H1 (cell line): ENCODE results near the gene ARF3. TPM values are rescaled to one million over a fixed set of nuclear protein-coding genes. Genes with fewer than 3 reads are reported as not detected.

ENCODE experiments used
- CTCF ChIA-PET: fragments of 300-600 bp; sonication (Branson Sonifier 250); formaldehyde crosslinking; loops from one replicate; lab custom pipeline; 2021; ENCODE audit not compliant: partially characterized antibody; lab: Charles Lee
- POLR2A ChIA-PET: fragments of 300-600 bp; sonication (Branson Sonifier 250); formaldehyde crosslinking; loops from one replicate; lab custom pipeline; 2021; ENCODE audit warnings: inconsistent platforms; ENCODE audit not compliant: partially characterized antibody; lab: Charles Lee
- DNase-seq, 2 experiments: peaks; one replicate each; pipeline versions ENCODE4 v3.0.0 to v3.0.0-alpha.2; 2010 to 2022; ENCODE audit warnings: low spot score in 2 of 2, low read depth in 1 of 2, mixed read lengths in 1 of 2
- FAIRE-seq: peaks from 2 replicates; lab custom pipeline; 2011; peaks lifted over from hg19 to GRCh38; lab: Jason Lieb, UNC
- H2AFZ ChIP-seq: 2 replicates; pipeline ENCODE4 v1.8.1; 2012; ENCODE audit warnings: low read length, inconsistent platforms
- H2AK5ac ChIP-seq: 2 replicates; pipeline ENCODE4 v1.6.1; 2013; ENCODE audit warnings: low read depth, low read length
- H2BK120ac ChIP-seq: replicated peaks from 2 replicates; pipeline ENCODE3; 2013; ENCODE audit warnings: low read depth, low read length, inconsistent platforms
- H2BK12ac ChIP-seq: 2 replicates; pipeline ENCODE4 v1.6.1; 2013; ENCODE audit warnings: low read depth, low read length
- H2BK15ac ChIP-seq: 2 replicates; pipeline ENCODE4 v1.6.1; 2013; ENCODE audit warnings: low read length
- H2BK20ac ChIP-seq: 2 replicates; pipeline ENCODE4 v1.6.1; 2013; ENCODE audit warnings: low read length
- H2BK5ac ChIP-seq: 2 replicates; pipeline ENCODE4 v1.6.1; 2013; ENCODE audit warnings: low read depth, low read length
- H3K14ac ChIP-seq: 2 replicates; pipeline ENCODE4 v1.6.1; 2013; ENCODE audit warnings: inconsistent platforms; ENCODE audit not compliant: insufficient read length
- H3K18ac ChIP-seq: 2 replicates; pipeline ENCODE4 v1.6.1; 2013; ENCODE audit warnings: low read length; ENCODE audit errors: extremely low read depth
- H3K23ac ChIP-seq: 2 replicates; pipeline ENCODE4 v1.6.1; 2013; ENCODE audit warnings: inconsistent platforms; ENCODE audit not compliant: insufficient read length
- H3K23me2 ChIP-seq: 2 replicates; pipeline ENCODE4 v1.6.1; 2013; ENCODE audit warnings: low read depth, low read length
- H3K27ac ChIP-seq: 2 replicates; pipeline ENCODE4 v1.6.1; 2011; ENCODE audit warnings: low read depth, low read length, inconsistent platforms
- H3K27me3 ChIP-seq, 4 experiments: replicated peaks in 1 of 4; 1 replicate in 1 of 4; 2 replicates in 3 of 4; pipeline versions ENCODE4 v1.6.1 to v1.8.1; 2011 to 2013; ENCODE audit warnings: low read length in 3 of 4, mild to moderate bottlenecking in 3 of 4, inconsistent platforms in 2 of 4, mixed read lengths in 2 of 4, moderate library complexity in 1 of 4; ENCODE audit not compliant: control insufficient read depth in 3 of 4, insufficient read depth in 3 of 4; ENCODE audit errors: extremely low read depth in 1 of 4
- H3K36me3 ChIP-seq, 4 experiments: 2 replicates each; pipeline versions ENCODE4 v1.6.1 to v1.8.1; 2011 to 2013; ENCODE audit warnings: mild to moderate bottlenecking in 4 of 4, low read length in 3 of 4, moderate library complexity in 2 of 4, control low read depth in 1 of 4, inconsistent platforms in 1 of 4; ENCODE audit not compliant: insufficient read depth in 4 of 4, control insufficient read depth in 2 of 4
- H3K4ac ChIP-seq: replicated peaks from 2 replicates; pipeline ENCODE3; 2013; ENCODE audit warnings: low read length, low read depth, mixed read lengths, inconsistent platforms; ENCODE audit not compliant: insufficient read length
- H3K4me1 ChIP-seq, 4 experiments: replicated peaks in 1 of 4; 1 replicate in 1 of 4; 2 replicates in 3 of 4; pipeline versions ENCODE4 v1.6.1 to v1.8.1; 2011 to 2013; ENCODE audit warnings: low read length in 3 of 4, inconsistent platforms in 2 of 4, mixed read lengths in 1 of 4; ENCODE audit not compliant: insufficient read depth in 4 of 4, control insufficient read depth in 3 of 4
- H3K4me2 ChIP-seq, 2 experiments: 2 replicates each; pipeline versions ENCODE4 v1.6.1 to v1.8.1; 2011 to 2013; ENCODE audit warnings: low read depth in 2 of 2, low read length in 2 of 2, control low read depth in 1 of 2, inconsistent platforms in 1 of 2, mild to moderate bottlenecking in 1 of 2; ENCODE audit not compliant: insufficient read depth in 1 of 2
- H3K4me3 ChIP-seq, 4 experiments: fragments of 200-600, 300-600 bp in 1 of 4; sonication (generic), shearing (Covaris generic), sonication (Bioruptor Twin) in 1 of 4; 2 replicates each; pipeline versions ENCODE4 v1.5.1 to v1.8.1; 2011 to 2016; ENCODE audit warnings: low read length in 4 of 4, low read depth in 3 of 4, control low read depth in 2 of 4, inconsistent platforms in 2 of 4, mild to moderate bottlenecking in 2 of 4, mixed read lengths in 1 of 4, moderate library complexity in 1 of 4; ENCODE audit not compliant: insufficient read depth in 2 of 4; ENCODE audit errors: extremely low read depth in 1 of 4
- H3K56ac ChIP-seq: replicated peaks from 2 replicates; pipeline ENCODE3; 2013; ENCODE audit warnings: low read depth, mild to moderate bottlenecking, mixed read lengths, low read length, inconsistent platforms; ENCODE audit not compliant: insufficient read length
- H3K79me1 ChIP-seq: 2 replicates; pipeline ENCODE4 v1.6.1; 2013; ENCODE audit warnings: low read depth, low read length, control low read depth
- H3K79me2 ChIP-seq, 2 experiments: 2 replicates each; pipeline versions ENCODE4 v1.6.1 to v1.8.1; 2012 to 2013; ENCODE audit warnings: low read length in 2 of 2, mild to moderate bottlenecking in 2 of 2, inconsistent platforms in 1 of 2; ENCODE audit not compliant: insufficient read depth in 2 of 2, control insufficient read depth in 1 of 2
- H3K9ac ChIP-seq, 4 experiments: replicated peaks in 1 of 4; 1 replicate in 1 of 4; 2 replicates in 3 of 4; pipeline versions ENCODE4 v1.6.1 to v1.8.1; 2011 to 2013; ENCODE audit warnings: low read depth in 3 of 4, low read length in 3 of 4, control low read depth in 2 of 4, mild to moderate bottlenecking in 2 of 4, moderate library complexity in 2 of 4, inconsistent platforms in 1 of 4; ENCODE audit errors: extremely low read depth in 1 of 4
- H3K9me3 ChIP-seq, 2 experiments: 2 replicates each; pipeline versions ENCODE4 v1.6.1 to v1.8.1; 2012 to 2013; ENCODE audit warnings: mild to moderate bottlenecking in 2 of 2, moderate library complexity in 2 of 2, control low read depth in 1 of 2, inconsistent platforms in 1 of 2, low read depth in 1 of 2, low read length in 1 of 2, mixed read lengths in 1 of 2; ENCODE audit not compliant: insufficient read depth in 2 of 2
- H4K20me1 ChIP-seq, 2 experiments: replicated peaks in 1 of 2; 2 replicates each; pipeline versions ENCODE3 to v1.8.1; 2011 to 2013; ENCODE audit warnings: inconsistent platforms in 2 of 2, low read length in 2 of 2, mild to moderate bottlenecking in 1 of 2; ENCODE audit not compliant: insufficient read depth in 2 of 2, control insufficient read depth in 1 of 2
- H4K5ac ChIP-seq: 2 replicates; pipeline ENCODE4 v1.6.1; 2013; ENCODE audit warnings: low read length, low read depth, mixed read lengths, inconsistent platforms; ENCODE audit not compliant: insufficient read length
- H4K8ac ChIP-seq: 2 replicates; pipeline ENCODE4 v1.8.0; 2013; ENCODE audit warnings: mild to moderate bottlenecking, moderate library complexity, low read length, inconsistent platforms; ENCODE audit not compliant: insufficient read depth; ENCODE audit errors: extremely low read depth
- H4K91ac ChIP-seq: replicated peaks from 2 replicates; pipeline ENCODE3; 2013; ENCODE audit warnings: low read length, mixed read lengths, inconsistent platforms; ENCODE audit not compliant: insufficient read length
- BRCA1 ChIP-seq: IDR thresholded peaks from 2 replicates; pipeline ENCODE4 v1.6.1; 2012; ENCODE audit warnings: low read depth, low read length, improper control_type of control experiment
- CEBPB ChIP-seq: IDR thresholded peaks from 2 replicates; pipeline ENCODE4 v1.6.1; 2012; ENCODE audit warnings: low read depth, low read length
- EGR1 ChIP-seq: IDR thresholded peaks from 2 replicates; pipeline ENCODE4 v1.6.1; 2011; ENCODE audit warnings: low read depth, low read length, borderline replicate concordance
- KDM5A ChIP-seq: fragments of 200-600 bp; IDR thresholded peaks from 2 replicates; pipeline ENCODE4 v1.7.1; 2012; ENCODE audit warnings: mild to moderate bottlenecking, low read length, inconsistent platforms, mixed read lengths
- MAFK ChIP-seq: IDR thresholded peaks from 2 replicates; pipeline ENCODE4 v1.6.1; 2012; ENCODE audit warnings: low read depth, mild to moderate bottlenecking, improper control_type of control experiment, low read length
- SIRT6 ChIP-seq: IDR thresholded peaks from one replicate; pipeline ENCODE4 v1.7.1; 2012; ENCODE audit warnings: low read length, inconsistent platforms
- SP4 ChIP-seq: IDR thresholded peaks from 2 replicates; pipeline ENCODE4 v1.6.1; 2012; ENCODE audit warnings: low read length, inconsistent platforms
- SUZ12 ChIP-seq: fragments of 200-600 bp; sonication (generic); IDR thresholded peaks from 2 replicates; pipeline ENCODE4 v1.6.1; 2012; ENCODE audit warnings: mild to moderate bottlenecking, inconsistent platforms, low read length, moderate library complexity, mixed read lengths
- WGBS, 2 experiments: shearing (Covaris generic) in 1 of 2; methylation state at CpG; one replicate each; pipeline versions ENCODE4 v1.1.6 to v1.1.7; 2013 to 2015; ENCODE audit warnings: low lambda C conversion rate in 2 of 2, mixed read lengths in 2 of 2, inconsistent platforms in 1 of 2, low coverage in 1 of 2, missing lambda C conversion rate in 1 of 2; ENCODE audit not compliant: insufficient replicate concordance in 2 of 2, insufficient coverage in 1 of 2, insufficient read length in 1 of 2; ENCODE audit errors: extremely low coverage in 1 of 2, missing lambda C conversion rate in 1 of 2; 5-methylcytosine and 5-hydroxymethylcytosine counted together
- long read RNA-seq, 2 experiments: library from RNA in 1 of 2; library from capped mRNA in 1 of 2; stranded (forward); transcript quantifications; one replicate each; pipeline ENCODE4 v2.0.0, GENCODE V29; 2021; ENCODE audit warnings: inconsistent platforms in 1 of 2
- polyA minus RNA-seq, 3 experiments: library from RNA; depleted of rRNA, polyadenylated mRNA; stranded (reverse); fragments of >200 nt; gene quantifications; 1 replicate in 2 of 3; 2 replicates in 1 of 3; pipeline ENCODE4 v1.2.3, GENCODE V29; 2011
- polyA plus RNA-seq, 7 experiments: library from polyadenylated mRNA; depleted of rRNA in 3 of 7; stranded (reverse) in 5 of 7; unstranded in 2 of 7; fragments of >200 nt in 5 of 7; fragments of 200-250 nt in 2 of 7; gene quantifications; 1 replicate in 5 of 7; 2 replicates in 1 of 7; 4 replicates in 1 of 7; pipeline versions ENCODE4 v1.2.1 to v1.2.3, GENCODE V29; 2011 to 2013; ENCODE audit warnings: missing spikeins in 2 of 7, mixed read lengths in 2 of 7
- total RNA-seq: library from RNA; stranded (reverse); fragmentation: NEBNext Ultra II Directional; extraction: Animal tissue kit (Norgen Biotek cat#: 25700); gene quantifications from 2 replicates; pipeline ENCODE4 v1.2.1, GENCODE V29; 2021

ARF3 gene
- 250 and 251 TPM in 2 replicates for total RNA-seq
- 231 and 262 TPM in 2 replicates for polyA plus RNA-seq (2011; rRNA removed)
- 269 TPM for polyA plus RNA-seq (2011; cell fraction: cytosol; rRNA removed)
- 156 TPM for polyA plus RNA-seq (2011; cell fraction: nucleus; rRNA removed)
- 234 to 285 TPM (median 262 TPM) in 4 replicates for polyA plus RNA-seq (2012, experiment 1 of 2)
- 231 TPM for polyA plus RNA-seq (2012, experiment 2 of 2)
- polyA plus RNA-seq (2013, experiment 1 of 2), result 84.2 TPM
- 90.0 TPM for polyA plus RNA-seq (2013, experiment 2 of 2)
- 191 and 260 TPM in 2 replicates for polyA minus RNA-seq (2011; rRNA and poly(A)+ RNA removed)
- polyA minus RNA-seq (2011; cell fraction: cytosol; rRNA and poly(A)+ RNA removed), result 89.5 TPM
- polyA minus RNA-seq (2011; cell fraction: nucleus; rRNA and poly(A)+ RNA removed), result 68.0 TPM
- long read RNA-seq, experiment 1, full-length matches to known transcripts, result 34 of 149 reads
- long read RNA-seq, experiment 1, partial matches to known transcripts, result 16 of 149 reads
- long read RNA-seq, experiment 1, other reads (novel, unspliced or antisense), result 99 of 149 reads
- long read RNA-seq, experiment 2, full-length matches to known transcripts, result 54 of 72 reads
- long read RNA-seq, experiment 2, partial matches to known transcripts, result 4 of 72 reads
- long read RNA-seq, experiment 2, other reads (novel, unspliced or antisense), result 14 of 72 reads

GRCh38 chr12:48957141-48958048 is at the start of gene ARF3:
TSS of gene ARF3 (minus strand) at chr12:48957487. CDS start at chr12:48941095, 16,392 bp downstream.
- H3K9ac ChIP-seq, result peak within 1 kb of the TSS; percentile 63 to 89 (median 82)
- H3K14ac ChIP-seq, result no peak within 1 kb of the TSS
- H2BK12ac ChIP-seq, result peak within 1 kb of the TSS; percentile 35
- no peak within 1 kb of the TSS for H2BK15ac ChIP-seq
- peak within 1 kb of the TSS; percentile 94 for H2BK5ac ChIP-seq
- H3K4ac ChIP-seq, result no peak within 1 kb of the TSS
- H3K23me2 ChIP-seq, result peaks cover 9% of the 10 kb centered on the region; the same call in 1 of the 2 replicates
- POLR2A ChIA-PET, result interaction anchor here (0.7 to 6.7 kb wide), 26 partner anchors 9 to 1632 kb away, joined by 3 to 77 read pairs (median 4); partner anchors contain the start of genes DDX23, FKBP11 and RND1
- DNase-seq, result peak; percentile 82 to 96
- peak within 1 kb of the TSS; percentile 89 for H4K91ac ChIP-seq
- peak within 1 kb of the TSS; percentile 93 to 97 (median 94) for H3K4me3 ChIP-seq
- H3K56ac ChIP-seq, result peak within 1 kb of the TSS; percentile 89
- H3K79me1 ChIP-seq, result peaks cover 8% of the 10 kb centered on the region; the same call in 1 of the 2 replicates
- peak within 1 kb of the TSS; percentile 73; the same call in 1 of the 2 replicates for H2AFZ ChIP-seq
- 2% methylated on average over 44 of the region's 58 CpGs; no CpG with 5 or more reads in 1 of the 2 experiments for WGBS, 2 experiments
- peak within 1 kb of the TSS; percentile 60 for H3K18ac ChIP-seq
- no peak within 1 kb of the TSS for H3K23ac ChIP-seq
- peaks cover 5 to 14% (median 8%) of the 10 kb centered on the region in 4 experiments; a peak in 6 of 7 replicates for H3K4me1 ChIP-seq
- H3K79me2 ChIP-seq, result peaks cover 31 to 38% of the 10 kb centered on the region in 2 experiments
- no peaks in the 10 kb centered on the region for H3K27me3 ChIP-seq
- H2AK5ac ChIP-seq, result no peak within 1 kb of the TSS
- H3K27ac ChIP-seq, result peak within 1 kb of the TSS; percentile 86
- peak within 1 kb of the TSS; percentile 68; the same call in 1 of the 2 replicates for H2BK20ac ChIP-seq
- peak within 1 kb of the TSS; percentile 88 for H4K5ac ChIP-seq
- H4K20me1 ChIP-seq, result peaks cover 12 to 30% of the 10 kb centered on the region in 2 experiments
- no peak for FAIRE-seq
- no peaks in the 10 kb centered on the region for H3K9me3 ChIP-seq
- peak within 1 kb of the TSS; percentile 97 to 99 for H3K4me2 ChIP-seq
- peaks cover 3 to 27% (median 7%) of the 10 kb centered on the region in 4 experiments; a peak in 5 of 8 replicates for H3K36me3 ChIP-seq
- CTCF ChIA-PET, result interaction anchor here (0.6 to 40.8 kb wide), 11 partner anchors 9 to 142 kb away, joined by 3 to 1336 read pairs (median 5); partner anchors contain the start of genes DDN, FKBP11 and WNT1
- H4K8ac ChIP-seq, result peak within 1 kb of the TSS; percentile 93; the same call in 1 of the 2 replicates
- H2BK120ac ChIP-seq, result no peak within 1 kb of the TSS
- TF ChIP-seq MAFK (no peak), SUZ12 (no peak; the same call in 1 of the 2 replicates), CEBPB (no peak), SP4 (no peak), KDM5A (0 out of 2 replicates have a peak, but pooled peaks have one; percentile 8), EGR1 (peak; percentile 80), BRCA1 (peak; percentile 99), SIRT6 (no peak)
